A549 (cell line): ENCODE measurements around the gene ZBTB8A. TPM values are rescaled to one million over a fixed set of nuclear protein-coding genes. Genes with fewer than 3 reads are reported as not detected.

Experiments used
- ATAC-seq, 2 experiments: fragments of 200-7000 bp in 1 of 2; fragments of >200 bp in 1 of 2; cut with Nextera tagmentation in 1 of 2; cut with Tn5 transposase in 1 of 2; 3 replicates each; pipeline versions ENCODE4 v1.8.0 to v1.9.1; 2018 to 2020; ENCODE audit warnings: mild to moderate bottlenecking in 1 of 2, moderate library complexity in 1 of 2
- CTCF ChIA-PET: fragments of 300-600 bp; sonication (Branson Sonifier 250); formaldehyde crosslinking; extraction: SDS; loops from one replicate; lab custom pipeline; 2021; ENCODE audit warnings: antibody characterized with exemption, inconsistent platforms; lab: Yijun Ruan, JAX
- POLR2A ChIA-PET: fragments of 350-600 bp; formaldehyde crosslinking; extraction: SDS; loops from one replicate; lab custom pipeline; 2021; ENCODE audit warnings: antibody characterized with exemption, inconsistent platforms; lab: Yijun Ruan, JAX
- DNase-seq, 2 experiments: peaks; one replicate each; pipeline versions ENCODE4 v3.0.0 to v3.0.0-alpha.2; 2011 to 2016; ENCODE audit warnings: low read depth in 1 of 2, low spot score in 1 of 2
- FAIRE-seq: peaks from 2 replicates; lab custom pipeline; 2011; peaks lifted over from hg19 to GRCh38; lab: Jason Lieb, UNC
- H3K27ac ChIP-seq, 2 experiments: fragments of >200 bp; sonication (Bioruptor Twin); formaldehyde crosslinking; 3 replicates each; pipeline ENCODE4 v1.5.1; 2016 to 2017
- H3K4me1 ChIP-seq: fragments of >200 bp; sonication (Bioruptor Twin); formaldehyde crosslinking; 3 replicates; pipeline ENCODE4 v1.6.1; 2016
- H3K4me2 ChIP-seq: fragments of >200 bp; sonication (Bioruptor Twin); formaldehyde crosslinking; 3 replicates; pipeline ENCODE4 v1.6.1; 2016
- H3K4me3 ChIP-seq: fragments of >200 bp; sonication (Bioruptor Twin); formaldehyde crosslinking; 3 replicates; pipeline ENCODE4 v1.5.1; 2016
- H3K9me3 ChIP-seq: fragments of >200 bp; sonication (Bioruptor Twin); formaldehyde crosslinking; 3 replicates; pipeline ENCODE4 v1.6.1; 2016
- BCL3 ChIP-seq: fragments of >200 bp; sonication (Bioruptor Twin); formaldehyde crosslinking; IDR thresholded peaks from 3 replicates; pipeline ENCODE4 v1.6.1; 2016
- BHLHE40 ChIP-seq: IDR thresholded peaks from 2 replicates; pipeline ENCODE4 v1.6.1; 2012; ENCODE audit warnings: low read depth, low read length, inconsistent platforms
- CHD4 ChIP-seq: fragments of 200-600 bp; sonication (generic); IDR thresholded peaks from 2 replicates; pipeline ENCODE4 v1.6.1; 2016; ENCODE audit warnings: antibody characterized with exemption, mild to moderate bottlenecking, borderline replicate concordance
- E2F6 ChIP-seq: IDR thresholded peaks from 2 replicates; pipeline ENCODE4 v1.6.1; 2012; ENCODE audit warnings: low read depth, borderline replicate concordance
- EHF ChIP-seq: fragments of 250-450 bp; sonication (Bioruptor Pico); IDR thresholded peaks from 2 replicates; pipeline ENCODE4 v1.5.0; 2020; ENCODE audit warnings: mild to moderate bottlenecking
- EP300 ChIP-seq, 2 experiments: fragments of >200 bp; sonication (Bioruptor Twin); formaldehyde crosslinking; IDR thresholded peaks; 2 replicates in 1 of 2; 3 replicates in 1 of 2; pipeline ENCODE4 v1.6.1; 2016 to 2017
- FOSB ChIP-seq: fragments of 250-450 bp; sonication (Bioruptor Pico); IDR thresholded peaks from 2 replicates; pipeline ENCODE4 v1.5.0; 2020; ENCODE audit warnings: mild to moderate bottlenecking, moderate library complexity
- FOXS1 ChIP-seq: fragments of 250-450 bp; sonication (Bioruptor Pico); IDR thresholded peaks from 2 replicates; pipeline ENCODE4 v1.5.0; 2020; ENCODE audit warnings: mild to moderate bottlenecking, moderate library complexity
- HOXA7 ChIP-seq: fragments of 250-450 bp; sonication (Bioruptor Pico); IDR thresholded peaks from 2 replicates; pipeline ENCODE4 v1.5.0; 2020; ENCODE audit warnings: mild to moderate bottlenecking, moderate library complexity
- HOXB13 ChIP-seq: fragments of 250-450 bp; sonication (Bioruptor Pico); IDR thresholded peaks from 2 replicates; pipeline ENCODE4 v1.5.0; 2020; ENCODE audit warnings: low read depth, mild to moderate bottlenecking, moderate library complexity
- HOXB5 ChIP-seq: fragments of 250-450 bp; sonication (Bioruptor Pico); IDR thresholded peaks from 2 replicates; pipeline ENCODE4 v1.5.0; 2020; ENCODE audit warnings: mild to moderate bottlenecking, moderate library complexity
- KDM1A ChIP-seq: fragments of 200-600 bp; sonication (generic); IDR thresholded peaks from 2 replicates; pipeline ENCODE4 v1.6.1; 2016; ENCODE audit warnings: low read depth, mild to moderate bottlenecking
- MAFK ChIP-seq: fragments of 450-650 bp; IDR thresholded peaks from 2 replicates; pipeline ENCODE4 v1.6.1; 2014; ENCODE audit not compliant: partially characterized antibody
- MAZ ChIP-seq: fragments of 150-350 bp; IDR thresholded peaks from 2 replicates; pipeline ENCODE4 v1.6.1; 2014; ENCODE audit warnings: antibody characterized with exemption, low read depth, low read length, borderline replicate concordance
- NPAS2 ChIP-seq: fragments of 250-450 bp; sonication (Bioruptor Pico); IDR thresholded peaks from 2 replicates; pipeline ENCODE4 v1.8.0; 2022; ENCODE audit warnings: mild to moderate bottlenecking, moderate library complexity, borderline replicate concordance
- NR3C1 ChIP-seq: fragments of >200 bp; sonication (Bioruptor Twin); formaldehyde crosslinking; IDR thresholded peaks from 3 replicates; pipeline ENCODE4 v1.6.1; 2017
- PHF8 ChIP-seq: fragments of 200-600 bp; sonication (generic); IDR thresholded peaks from 2 replicates; pipeline ENCODE4 v1.6.1; 2016; ENCODE audit warnings: low read depth, mild to moderate bottlenecking, antibody characterized with exemption, moderate library complexity, borderline replicate concordance
- RAD21 ChIP-seq, 2 experiments: fragments of >200 bp in 1 of 2; sonication (Bioruptor Twin) in 1 of 2; formaldehyde crosslinking in 1 of 2; IDR thresholded peaks in 1 of 2; conservative IDR thresholded peaks in 1 of 2; 2 replicates in 1 of 2; 3 replicates in 1 of 2; pipeline ENCODE4 v1.6.1; 2012 to 2018; ENCODE audit warnings: inconsistent platforms in 1 of 2
- RCOR1 ChIP-seq: fragments of 150-350 bp; IDR thresholded peaks from 2 replicates; pipeline ENCODE4 v1.6.1; 2014; ENCODE audit warnings: antibody characterized with exemption, low read length, low read depth
- SMC3 ChIP-seq: fragments of >200 bp; sonication (Bioruptor Twin); formaldehyde crosslinking; IDR thresholded peaks from 3 replicates; pipeline ENCODE4 v1.6.1; 2018; ENCODE audit warnings: inconsistent platforms
- SREBF2 ChIP-seq: fragments of 450-650 bp; IDR thresholded peaks from 2 replicates; pipeline ENCODE4 v1.6.1; 2014; ENCODE audit warnings: mild to moderate bottlenecking, moderate library complexity
- USF2 ChIP-seq: fragments of 450-650 bp; IDR thresholded peaks from 2 replicates; pipeline ENCODE4 v1.6.1; 2014; ENCODE audit warnings: antibody characterized with exemption
- ZFP36 ChIP-seq: fragments of 450-650 bp; IDR thresholded peaks from 2 replicates; pipeline ENCODE4 v1.6.1; 2014; ENCODE audit warnings: borderline replicate concordance; ENCODE audit not compliant: partially characterized antibody
- WGBS: methylation state at CpG from one replicate; pipeline ENCODE4 v1.1.6; 2017; ENCODE audit errors: missing lambda C conversion rate; 5-methylcytosine and 5-hydroxymethylcytosine counted together
- polyA plus RNA-seq, 4 experiments: library from polyadenylated mRNA; depleted of rRNA in 3 of 4; stranded (reverse); fragments of >200 nt; fragmentation: RNase III in 1 of 4; extraction: RNeasy Plus Mini Kit Qiagen cat#74134 plus additional on column Dnase treatment in 1 of 4; gene quantifications; 2 replicates in 3 of 4; 3 replicates in 1 of 4; pipeline ENCODE4 v1.2.3, GENCODE V29; 2011 to 2017

The ZBTB8A gene
- polyA plus RNA-seq, 2 of the 4 experiments (the other 2 are of a cell fraction) = 2.7 to 6.0 TPM

GRCh38 chr1:32539584-32540571 is 651 bp downstream of the ZBTB8A start:
- POLR2A ChIA-PET = interaction anchor here (0.6 to 1.5 kb wide), 3 partner anchors 19 to 111 kb away, joined by 3 to 8 read pairs (median 4); partner anchors contain the start of genes RBBP4 and ZBTB8OS
- H3K4me2 ChIP-seq = peak overlapping the region; percentile 93
- TF ChIP-seq HOXB13 (CRISPR knock-in tag) (no peak), NPAS2 (CRISPR knock-in tag) (no peak), HOXA7 (CRISPR knock-in tag) (no peak), PHF8 (no peak), E2F6 (no peak), ZFP36 (no peak), MAZ (no peak), EP300 (IDR thresholded peaks at IDR 0.05) (no peak), EHF (CRISPR knock-in tag) (no peak), FOSB (no peak), MAFK (no peak), FOXS1 (CRISPR knock-in tag) (no peak), RAD21 (conservative IDR thresholded peaks at IDR 0.05 in 1 of 2, IDR thresholded peaks at IDR 0.05 in 1 of 2) (no peak), RCOR1 (no peak), SMC3 (no peak), HOXB5 (CRISPR knock-in tag) (no peak), BHLHE40 (no peak), NR3C1 (no peak), CHD4 (no peak)
- peaks cover 10% of the 10 kb centered on the region; the same call in 2 of the 3 replicates for H3K4me1 ChIP-seq
- H3K9me3 ChIP-seq = no peaks in the 10 kb centered on the region
- H3K27ac ChIP-seq = peak overlapping the region; percentile 86 to 94
- ATAC-seq = peak; percentile 81 to 85
- WGBS = 44% methylated on average over 13 of the region's 102 CpGs
- CTCF ChIA-PET = interaction anchor here (1.2 to 2.1 kb wide), 4 partner anchors 14 to 91 kb away, joined by 3 to 6 read pairs (median 4); no protein-coding TSS in a partner anchor
- FAIRE-seq = no peak
- peak overlapping the region; percentile 90 for H3K4me3 ChIP-seq
- peak; percentile 20 to 37 for DNase-seq

GRCh38 chr1:32540605-32541004 is 1.4 kb downstream of the ZBTB8A start:
- no peak for TF ChIP-seq SREBF2
- TF ChIP-seq EP300 (IDR thresholded peaks at IDR 0.05) = no peak
- TF ChIP-seq USF2 = no peak
- TF ChIP-seq BCL3 = no peak
- no peak for TF ChIP-seq KDM1A
- TF ChIP-seq, all 56 proteins: peak for 0
- Histone ChIP-seq H3K4me1 (peaks cover 10% of the 10 kb centered on the region; the same call in 2 of the 3 replicates), H3K4me3 (peak overlapping the region; percentile 90), H3K27ac (peak overlapping the region; percentile 86 to 94; a peak in 5 of 6 replicates), H3K4me2 (peak overlapping the region; percentile 93), H3K9me3 (no peaks in the 10 kb centered on the region)
- DNase-seq (peak in 1 of 2 experiments; percentile 13), ATAC-seq (no peak; a peak in 2 of 6 replicates), FAIRE-seq (no peak)
- ChIA-PET POLR2A (no interaction called here), CTCF (interaction anchor here (1.4 to 2.0 kb wide), 2 partner anchors 20 to 92 kb away, joined by 4 to 6 read pairs; no protein-coding TSS in a partner anchor)
- WGBS = 91% methylated on average over 3 of the region's 3 CpGs
